ENCODE data around the gene TAGLN3.
A peak's percentile ranks its signal among the peaks of the same experiment; 100 is the strongest.

Gene TAGLN3

DNA sequence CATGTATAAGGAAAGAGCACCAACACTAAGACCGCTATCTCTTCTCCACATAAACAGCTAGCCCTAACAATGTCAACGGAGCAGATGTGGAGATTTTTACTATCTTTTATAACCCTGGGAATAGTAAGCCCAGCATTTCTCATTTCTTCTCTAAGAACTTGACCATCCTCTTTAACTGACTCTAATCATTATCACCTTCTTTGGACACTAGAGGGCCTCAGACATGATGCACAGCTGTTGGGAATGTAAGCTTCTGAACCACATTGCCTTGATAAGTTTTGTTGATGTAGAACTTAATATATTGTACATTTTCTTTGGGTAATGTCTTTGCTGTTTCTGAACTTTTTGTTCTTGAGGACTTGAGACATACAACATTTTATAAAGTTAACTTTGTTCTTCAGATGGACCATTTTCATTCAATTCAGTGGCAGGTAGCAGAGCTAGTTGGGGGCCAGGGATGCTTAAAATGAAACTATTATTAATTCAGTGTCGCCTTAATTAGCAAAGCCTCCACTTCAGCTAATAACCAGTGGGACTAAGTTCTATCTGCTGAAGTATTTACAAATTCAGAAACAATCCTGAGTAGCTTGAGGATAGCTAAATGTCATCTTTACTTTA lies 9.6 kb upstream of the TAGLN3 start:
- Mint-ChIP-seq H3K27ac (no peak overlapping the region), H3K9me3 (no peaks in the 10 kb centered on the region), H3K27me3 (ENCODE audit: low read depth) (no peaks in the 10 kb centered on the region), H3K4me1 (ENCODE audit: low read depth) (peaks cover 30% of the 10 kb centered on the region), H3K36me3 (ENCODE audit: low read depth) (peaks cover 38% of the 10 kb centered on the region), H3K4me3 (no peak overlapping the region)

DNA sequence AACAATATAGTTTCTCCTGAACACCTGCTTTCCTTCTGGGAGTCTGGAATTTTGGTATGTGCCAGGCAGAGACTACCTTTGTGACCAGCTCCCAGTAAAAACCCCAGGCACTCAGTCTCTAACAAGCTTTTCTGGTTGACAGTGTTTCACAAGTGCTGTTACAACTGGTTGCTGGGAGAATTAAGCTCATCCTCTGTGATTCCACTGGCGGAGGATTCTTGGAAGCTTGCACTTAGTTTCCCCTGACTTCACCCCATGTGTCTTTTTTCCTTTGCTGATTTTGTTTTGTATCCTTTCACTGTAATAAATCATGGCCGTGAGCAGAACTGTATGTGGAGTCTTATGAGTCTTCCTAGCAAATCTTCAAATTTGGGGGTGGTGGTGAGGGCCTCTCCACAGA lies 5.7 kb upstream of the TAGLN3 start:
- H3K4me1 Mint-ChIP-seq (ENCODE audit: low read depth) = peaks cover 6% of the 10 kb centered on the region
- H3K27ac Mint-ChIP-seq = no peak overlapping the region
- no peaks in the 10 kb centered on the region for H3K27me3 Mint-ChIP-seq (ENCODE audit: low read depth)
- H3K4me3 Mint-ChIP-seq = no peak overlapping the region
- no peaks in the 10 kb centered on the region for H3K9me3 Mint-ChIP-seq
- peaks cover 19% of the 10 kb centered on the region for H3K36me3 Mint-ChIP-seq (ENCODE audit: low read depth)

- H3K4me3 Mint-ChIP-seq = no peak overlapping the region
- H3K27ac Mint-ChIP-seq = no peak overlapping the region
- H3K9me3 Mint-ChIP-seq = no peaks in the 10 kb centered on the region
- H3K4me1 Mint-ChIP-seq (ENCODE audit: low read depth) = peaks cover 42% of the 10 kb centered on the region
- peaks cover 3% of the 10 kb centered on the region for H3K36me3 Mint-ChIP-seq (ENCODE audit: low read depth)
- H3K27me3 Mint-ChIP-seq (ENCODE audit: low read depth) = no peaks in the 10 kb centered on the region
Observed at GRCh38 chr3:111999484-112000324, 982 bp downstream of the TAGLN3 start.

GRCh38 chr3:112000367-112000771 lies 1.6 kb downstream of the TAGLN3 start:
- H3K27me3 Mint-ChIP-seq (ENCODE audit: low read depth) = no peaks in the 10 kb centered on the region
- peaks cover 45% of the 10 kb centered on the region for H3K4me1 Mint-ChIP-seq (ENCODE audit: low read depth)
- no peak overlapping the region for H3K27ac Mint-ChIP-seq
- H3K36me3 Mint-ChIP-seq (ENCODE audit: low read depth) = peaks cover under 1% of the 10 kb centered on the region
- H3K4me3 Mint-ChIP-seq = no peak overlapping the region
- no peaks in the 10 kb centered on the region for H3K9me3 Mint-ChIP-seq

DNA sequence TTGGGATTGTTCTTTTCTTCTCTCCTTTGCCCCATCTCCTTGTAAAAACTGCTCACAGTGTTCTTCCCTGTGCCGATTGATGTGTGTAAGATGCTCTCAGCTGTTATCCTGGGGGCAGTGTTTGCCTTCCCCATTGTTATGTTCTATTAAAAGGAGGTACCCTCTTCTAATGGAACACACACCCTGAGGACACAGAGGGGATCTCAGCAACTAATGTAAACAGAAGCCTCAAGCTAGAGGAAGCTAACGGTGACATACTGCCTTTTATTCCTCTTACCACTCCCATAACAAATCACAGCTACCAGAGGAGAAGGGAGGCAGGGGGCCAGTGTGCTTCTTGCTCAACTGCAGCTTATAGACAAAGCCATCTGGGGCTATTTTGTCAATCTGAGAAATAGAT lies 2.2 kb downstream of the TAGLN3 start:
- Mint-ChIP-seq H3K4me3 (no peak overlapping the region), H3K27me3 (ENCODE audit: low read depth) (no peaks in the 10 kb centered on the region), H3K4me1 (ENCODE audit: low read depth) (peaks cover 45% of the 10 kb centered on the region), H3K36me3 (ENCODE audit: low read depth) (no peaks in the 10 kb centered on the region), H3K27ac (no peak overlapping the region), H3K9me3 (no peaks in the 10 kb centered on the region)

DNA sequence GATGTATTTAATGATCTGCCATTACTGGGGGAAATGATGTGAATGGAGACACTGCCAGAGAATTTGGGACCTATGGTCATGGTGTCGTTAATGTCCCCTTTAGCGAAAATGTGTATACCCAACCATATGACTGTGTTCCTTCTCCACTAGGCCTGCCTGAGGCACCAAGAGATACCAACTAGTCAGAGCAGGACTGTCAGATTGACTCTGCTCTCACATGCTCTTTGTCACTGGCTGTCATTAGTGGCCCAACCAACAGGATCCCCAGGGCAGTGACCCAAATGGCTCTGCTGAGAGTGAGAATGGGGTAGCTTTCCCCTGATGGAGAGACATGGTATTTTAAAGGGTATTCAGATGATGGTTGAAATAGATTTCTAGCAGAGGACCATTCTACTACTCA lies 2.8 kb downstream of the TAGLN3 start:
- Mint-ChIP-seq H3K27me3 (ENCODE audit: low read depth) (no peaks in the 10 kb centered on the region), H3K36me3 (ENCODE audit: low read depth) (no peaks in the 10 kb centered on the region), H3K27ac (no peak overlapping the region), H3K4me3 (no peak overlapping the region), H3K9me3 (no peaks in the 10 kb centered on the region), H3K4me1 (ENCODE audit: low read depth) (peaks cover 45% of the 10 kb centered on the region)

- no peaks in the 10 kb centered on the region for H3K9me3 Mint-ChIP-seq
- no peaks in the 10 kb centered on the region for H3K27me3 Mint-ChIP-seq (ENCODE audit: low read depth)
- H3K4me3 Mint-ChIP-seq = peak overlapping the region; percentile 29
- H3K4me1 Mint-ChIP-seq (ENCODE audit: low read depth) = peaks cover 45% of the 10 kb centered on the region
- peak overlapping the region; percentile 68 for H3K27ac Mint-ChIP-seq
- H3K36me3 Mint-ChIP-seq (ENCODE audit: low read depth) = no peaks in the 10 kb centered on the region
Observed at GRCh38 chr3:112002096-112002971, 3.6 kb downstream of the TAGLN3 start.

DNA sequence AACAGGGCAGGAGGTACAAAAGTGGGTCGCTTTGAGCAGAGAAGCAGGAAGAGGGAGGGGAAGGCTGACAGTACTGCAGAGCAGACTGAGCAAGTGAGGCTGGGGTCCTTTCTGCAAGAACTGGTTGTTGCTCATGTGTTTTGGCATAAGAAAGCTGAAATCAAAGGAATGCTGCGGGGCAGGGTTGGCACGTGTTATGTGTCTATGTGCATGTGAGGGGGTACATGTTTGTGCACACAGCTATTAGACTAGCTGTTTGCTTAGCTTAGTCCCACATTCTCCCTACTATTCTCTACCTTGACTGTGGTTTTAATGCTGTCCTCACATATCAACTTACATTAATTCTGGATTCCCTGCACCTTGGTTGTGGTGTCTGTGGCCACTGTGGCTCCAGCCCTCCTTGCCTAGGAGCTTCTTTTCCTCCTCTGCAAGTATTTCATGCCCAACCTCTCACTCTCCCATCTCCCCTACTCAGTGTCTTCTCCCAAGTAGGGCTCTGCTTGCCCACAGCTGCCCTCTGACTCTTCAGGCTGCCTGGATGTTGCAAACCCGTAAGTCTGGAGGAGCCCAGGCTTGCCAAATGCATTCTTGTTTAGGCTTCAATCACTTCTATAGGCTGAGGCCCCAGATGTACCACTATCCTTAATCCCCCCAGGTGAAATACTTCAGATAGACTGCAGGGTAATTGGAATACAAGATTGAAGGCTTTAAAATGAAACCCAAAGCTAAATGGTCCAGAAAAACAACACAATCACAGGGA lies 4.8 kb downstream of the TAGLN3 start:
- Mint-ChIP-seq H3K27me3 (ENCODE audit: low read depth) (no peaks in the 10 kb centered on the region), H3K4me1 (ENCODE audit: low read depth) (peaks cover 44% of the 10 kb centered on the region), H3K27ac (peak overlapping the region; percentile 68), H3K9me3 (no peaks in the 10 kb centered on the region), H3K36me3 (ENCODE audit: low read depth) (no peaks in the 10 kb centered on the region), H3K4me3 (no peak overlapping the region)

DNA sequence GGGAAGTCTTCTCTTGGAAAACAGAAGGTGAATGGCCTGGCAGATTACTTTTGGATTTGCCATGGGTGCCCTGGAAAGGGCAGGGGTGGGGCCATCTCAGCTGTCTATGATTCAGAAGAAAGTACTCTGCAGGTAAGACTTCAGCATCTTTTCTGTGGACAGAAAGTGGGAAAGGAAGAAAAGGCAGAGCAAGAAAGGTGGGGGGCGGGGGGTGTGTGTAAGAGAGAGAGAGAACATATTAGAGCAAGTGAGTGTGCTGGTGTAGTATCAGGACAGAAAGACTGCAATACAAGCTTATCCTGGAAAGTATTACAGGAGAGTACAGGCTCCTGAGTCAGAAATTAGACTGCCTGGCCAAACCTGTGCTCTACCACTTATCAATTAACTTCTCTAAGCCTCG lies 5.5 kb downstream of the TAGLN3 start:
- no peaks in the 10 kb centered on the region for H3K27me3 Mint-ChIP-seq (ENCODE audit: low read depth)
- no peak overlapping the region for H3K4me3 Mint-ChIP-seq
- H3K36me3 Mint-ChIP-seq (ENCODE audit: low read depth) = no peaks in the 10 kb centered on the region
- peaks cover 40% of the 10 kb centered on the region for H3K4me1 Mint-ChIP-seq (ENCODE audit: low read depth)
- H3K27ac Mint-ChIP-seq = no peak overlapping the region
- no peaks in the 10 kb centered on the region for H3K9me3 Mint-ChIP-seq

- H3K9me3 Mint-ChIP-seq = no peaks in the 10 kb centered on the region
- no peak overlapping the region for H3K27ac Mint-ChIP-seq
- no peaks in the 10 kb centered on the region for H3K27me3 Mint-ChIP-seq (ENCODE audit: low read depth)
- peaks cover 38% of the 10 kb centered on the region for H3K4me1 Mint-ChIP-seq (ENCODE audit: low read depth)
- H3K4me3 Mint-ChIP-seq = no peak overlapping the region
- no peaks in the 10 kb centered on the region for H3K36me3 Mint-ChIP-seq (ENCODE audit: low read depth)
Observed at GRCh38 chr3:112004669-112005068, 5.9 kb downstream of the TAGLN3 start.

GRCh38 chr3:112005091-112005672 lies 6.5 kb downstream of the TAGLN3 start:
- Mint-ChIP-seq H3K36me3 (ENCODE audit: low read depth) (no peaks in the 10 kb centered on the region), H3K4me3 (no peak overlapping the region), H3K4me1 (ENCODE audit: low read depth) (peaks cover 36% of the 10 kb centered on the region), H3K27me3 (ENCODE audit: low read depth) (no peaks in the 10 kb centered on the region), H3K9me3 (no peaks in the 10 kb centered on the region), H3K27ac (no peak overlapping the region)

DNA sequence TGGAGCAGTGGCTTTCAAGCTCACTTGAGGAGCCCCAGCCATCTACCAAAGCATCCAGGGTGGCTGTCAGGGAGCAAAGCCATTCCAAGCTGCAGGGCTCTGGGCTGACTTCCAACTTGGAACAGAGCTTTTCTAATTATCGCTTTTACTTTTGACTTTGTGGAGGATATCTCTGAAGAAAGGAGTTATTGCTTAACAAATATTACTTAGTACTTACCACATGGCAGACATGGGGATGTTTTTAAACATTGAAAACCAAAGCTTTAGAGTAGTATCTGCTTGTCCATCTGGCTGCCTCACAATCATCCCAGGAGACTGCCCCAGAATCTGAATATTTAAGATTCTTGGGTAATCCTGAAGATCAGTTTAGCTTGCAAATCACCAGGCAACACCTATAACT lies 8.9 kb downstream of the TAGLN3 start:
- Mint-ChIP-seq H3K9me3 (no peaks in the 10 kb centered on the region), H3K4me1 (ENCODE audit: low read depth) (peaks cover 28% of the 10 kb centered on the region), H3K27me3 (ENCODE audit: low read depth) (no peaks in the 10 kb centered on the region), H3K4me3 (no peak overlapping the region), H3K36me3 (ENCODE audit: low read depth) (no peaks in the 10 kb centered on the region), H3K27ac (no peak overlapping the region)

- Mint-ChIP-seq H3K27ac (no peak overlapping the region), H3K9me3 (no peaks in the 10 kb centered on the region), H3K4me3 (no peak overlapping the region), H3K27me3 (ENCODE audit: low read depth) (no peaks in the 10 kb centered on the region), H3K36me3 (ENCODE audit: low read depth) (no peaks in the 10 kb centered on the region), H3K4me1 (ENCODE audit: low read depth) (peaks cover 23% of the 10 kb centered on the region)
Observed at GRCh38 chr3:112009670-112010069, 10.9 kb downstream of the TAGLN3 start.

DNA sequence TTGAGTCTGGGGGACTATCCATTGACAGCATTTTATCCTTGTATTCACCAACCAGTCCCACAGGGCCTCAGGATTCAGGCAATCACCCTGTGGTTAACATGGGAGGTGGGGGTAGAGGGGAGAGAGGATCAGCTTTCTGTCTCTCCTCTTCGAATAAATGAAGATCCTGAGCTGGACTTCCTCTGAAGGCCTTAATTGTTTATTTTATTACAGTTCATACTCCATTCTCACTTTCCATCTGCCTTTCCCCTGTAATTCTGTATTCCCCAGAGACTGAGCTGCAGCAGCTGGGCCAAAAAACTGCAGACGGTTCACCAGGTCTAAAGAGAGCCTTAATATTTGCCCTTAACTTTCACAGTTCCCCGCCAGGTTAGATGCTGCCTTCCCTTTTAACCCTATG lies 11.9 kb downstream of the TAGLN3 start:
- no peaks in the 10 kb centered on the region for H3K27me3 Mint-ChIP-seq (ENCODE audit: low read depth)
- no peak overlapping the region for H3K27ac Mint-ChIP-seq
- no peaks in the 10 kb centered on the region for H3K36me3 Mint-ChIP-seq (ENCODE audit: low read depth)
- peaks cover 20% of the 10 kb centered on the region for H3K4me1 Mint-ChIP-seq (ENCODE audit: low read depth)
- H3K4me3 Mint-ChIP-seq = no peak overlapping the region
- H3K9me3 Mint-ChIP-seq = no peaks in the 10 kb centered on the region

Measured in T-helper 1 cell treated with Interleukin-12 subunit alpha and Interleukin-12 subunit beta and Interleukin-4 antibody, amounts not matched to agents 30 μg/mL and 1 μg/mL, for 36 hours (primary cell).